DMS 273 (cell line): Measurements from ENCODE around the gene TAGLN2.
"Not testable (repeated sequence)": the region's sequence is repeated elsewhere in the genome, so short reads cannot be mapped to it uniquely, and the experiment has no call there.

ENCODE experiments used
- DNase-seq: peaks from one replicate; lab custom pipeline; 2025; ENCODE audit not compliant: unreplicated experiment; lab: John Stamatoyannopoulos, UW

The TAGLN2 gene

DNA sequence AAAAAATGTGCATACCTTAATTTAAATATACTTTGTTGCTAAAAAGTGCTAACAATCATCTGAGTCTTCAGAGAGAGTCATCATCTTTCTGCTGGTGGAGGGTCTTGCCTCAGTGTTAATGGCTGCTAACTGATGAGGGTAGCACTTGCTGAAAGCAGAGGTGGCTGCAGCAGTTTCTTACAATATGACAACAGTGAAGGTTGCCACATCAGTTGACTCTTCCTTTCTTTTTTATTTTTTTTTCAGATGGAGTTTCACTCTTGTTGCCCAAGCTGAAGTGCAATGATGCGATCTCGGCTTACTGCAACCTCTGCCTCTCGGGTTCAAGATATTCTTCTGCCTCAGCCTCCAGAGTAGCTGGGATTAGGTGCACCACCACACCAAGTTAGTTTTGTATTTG lies 22.8 kb downstream of the TAGLN2 start:
- no peak for DNase-seq

DNA sequence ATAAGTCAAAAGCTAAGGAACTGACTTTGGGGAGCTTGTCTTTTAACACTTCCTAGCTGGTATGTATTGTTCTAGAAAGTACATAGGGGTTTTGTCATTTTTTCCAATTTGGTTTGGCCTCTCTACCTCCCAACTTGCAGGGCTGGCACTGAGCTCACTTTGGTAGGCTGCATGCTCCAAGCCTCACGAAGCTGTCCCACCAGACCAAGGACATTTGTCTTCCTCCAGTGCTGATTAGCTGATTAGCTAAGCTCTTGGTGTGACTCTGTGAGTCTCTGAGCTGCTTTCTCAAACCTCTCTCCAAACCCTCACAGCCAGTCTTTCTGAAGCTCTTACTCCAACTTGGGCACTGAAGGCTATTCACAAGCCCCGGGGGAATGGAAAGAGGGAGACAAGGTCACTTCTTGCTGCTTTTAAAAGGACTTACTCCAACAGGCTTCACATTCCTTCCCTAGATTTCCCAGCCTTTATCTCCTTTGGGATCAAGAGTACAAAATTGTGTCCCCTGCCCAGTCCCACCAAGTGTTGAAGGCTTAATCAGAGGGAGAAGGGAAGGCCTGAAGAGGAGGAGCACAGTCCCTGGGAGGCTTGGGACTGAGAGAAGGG lies 24.4 kb downstream of the TAGLN2 start:
- DNase-seq: no peak

DNA sequence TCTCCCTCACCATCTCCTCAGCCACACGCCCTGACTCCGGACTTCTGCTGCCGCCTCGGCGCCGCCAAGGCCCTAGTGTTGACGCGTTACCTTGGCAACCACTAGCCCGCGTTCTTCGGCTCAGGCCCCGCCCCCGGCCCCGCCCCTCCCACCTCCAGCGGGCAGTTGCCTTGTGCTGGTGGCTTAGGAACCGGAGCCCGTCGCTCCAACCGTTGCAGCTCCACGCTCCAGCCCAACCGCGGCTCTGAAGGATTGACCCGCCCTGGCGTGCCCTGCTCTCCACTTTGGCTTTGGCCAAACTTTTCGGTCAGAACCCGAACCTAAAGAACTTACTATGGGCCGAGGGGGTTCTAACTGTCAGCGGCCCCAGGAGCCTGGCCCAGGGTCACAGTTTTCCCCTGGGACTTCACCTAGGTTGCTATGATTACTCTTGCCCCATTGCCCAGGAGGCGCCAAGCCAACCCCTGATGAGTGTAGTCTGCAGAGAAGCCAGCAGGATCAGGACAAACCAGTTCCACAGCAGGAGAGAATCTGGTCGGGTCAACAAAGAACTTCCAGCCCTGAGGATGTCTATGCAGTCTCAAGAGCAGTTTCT lies 25.1 kb downstream of the TAGLN2 start, which contains the start of gene CFAP45:
CFAP45 (minus strand) TSS at position 80 of the 595 bp plus-strand sequence; CDS start at position 13, 67 bp downstream.
- DNase-seq: peak; percentile 95

- DNase-seq: not testable (repeated sequence)
Measured at GRCh38 chr1:159899634-159900033, 25.7 kb downstream of the TAGLN2 start.

DNA sequence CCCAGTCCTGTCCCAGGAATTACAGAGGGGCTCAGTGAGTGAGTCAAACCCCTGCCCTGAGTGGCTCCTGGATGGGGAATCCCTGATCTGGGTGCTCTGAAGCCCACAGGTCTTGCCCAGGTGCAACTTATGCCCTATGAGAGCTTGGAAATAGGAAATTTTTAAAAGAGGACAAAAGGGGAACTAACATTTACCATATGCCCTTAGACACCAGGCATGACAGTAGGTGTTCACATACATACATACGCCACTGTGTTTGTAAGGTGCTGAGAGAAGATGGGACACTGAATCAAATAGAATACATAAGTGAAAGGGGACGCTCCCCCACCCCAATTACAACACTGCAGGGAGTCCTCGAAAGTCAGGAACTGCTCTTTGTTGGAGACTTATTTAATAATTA lies 26.8 kb downstream of the TAGLN2 start:
- DNase-seq: no peak

- DNase-seq: no peak
Measured at GRCh38 chr1:159897962-159898361, 27.3 kb downstream of the TAGLN2 start.

DNA sequence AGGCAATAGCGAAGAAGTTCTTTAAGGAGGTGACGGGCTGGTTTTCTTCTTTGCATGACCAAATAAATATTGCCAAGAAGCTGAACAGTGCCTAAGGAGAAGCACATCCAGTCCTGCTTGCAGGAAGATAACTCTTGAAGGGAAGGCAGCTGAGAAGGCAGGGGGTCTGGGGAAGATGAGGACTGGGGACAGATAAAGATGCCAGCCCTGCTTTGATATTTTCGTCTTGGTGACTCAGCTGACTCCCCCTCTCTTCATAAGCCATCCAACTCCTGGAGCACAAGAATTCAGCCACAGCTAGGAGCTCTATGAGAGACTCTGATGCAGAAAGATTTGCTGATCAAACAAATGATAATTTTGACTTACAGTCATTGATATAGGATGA lies 28.8 kb downstream of the TAGLN2 start:
- DNase-seq: no peak

DNA sequence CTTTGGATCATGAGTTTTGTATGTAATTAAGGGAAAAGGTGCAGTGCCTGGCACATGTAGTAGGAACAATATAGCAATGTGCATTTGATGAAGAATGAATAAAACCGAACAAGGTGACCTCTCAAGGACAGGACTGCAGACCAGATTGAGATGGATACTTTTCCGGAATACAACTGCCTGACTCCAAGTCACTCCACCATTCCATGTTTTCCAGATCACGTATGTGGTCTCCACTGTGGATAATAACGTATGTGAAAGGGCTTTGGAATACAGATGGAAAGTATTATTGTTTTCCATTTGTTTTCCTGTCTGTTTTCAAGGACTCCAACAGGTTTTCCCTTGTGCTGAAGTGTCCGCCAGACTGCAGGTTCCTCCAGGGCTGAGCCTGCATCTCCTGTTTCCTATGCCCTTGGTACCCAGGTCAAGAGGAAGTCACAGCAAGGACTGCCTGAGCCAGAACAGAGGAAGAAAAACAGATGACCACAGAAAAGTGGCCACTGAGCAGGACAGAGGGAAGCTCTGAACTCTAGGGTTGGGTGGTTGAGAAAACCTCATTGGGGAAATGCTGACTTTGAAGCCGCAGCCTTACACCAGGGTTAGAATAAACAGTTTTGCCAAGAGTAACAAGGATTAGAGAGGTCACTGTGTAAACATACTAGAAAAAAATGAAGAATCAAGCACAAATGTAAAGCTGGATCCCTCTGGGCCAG lies 29.3 kb downstream of the TAGLN2 start:
- DNase-seq: no peak

- no peak for DNase-seq
Measured at GRCh38 chr1:159895286-159895685, 30.0 kb downstream of the TAGLN2 start.

DNA sequence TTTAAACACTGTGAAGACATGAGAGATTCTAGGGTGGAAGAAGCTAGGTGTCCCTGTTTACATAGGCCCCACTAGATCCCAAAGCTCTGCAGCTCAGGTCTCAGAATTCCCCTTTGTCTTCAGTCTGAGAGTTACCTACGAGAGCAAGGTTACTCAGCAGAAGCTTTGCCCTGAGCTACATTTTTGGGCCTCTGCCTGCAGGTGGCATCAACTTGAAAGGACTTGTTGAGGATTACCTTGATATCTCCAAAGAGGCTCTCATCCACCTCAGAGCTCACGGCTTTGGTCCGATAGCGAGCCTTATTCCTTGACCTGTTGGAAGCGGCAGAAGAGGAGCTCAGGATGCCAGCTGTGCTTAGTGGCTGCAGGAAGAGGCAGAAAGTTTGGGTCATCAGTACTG lies 32.4 kb downstream of the TAGLN2 start:
- peak; percentile 29 for DNase-seq

DNA sequence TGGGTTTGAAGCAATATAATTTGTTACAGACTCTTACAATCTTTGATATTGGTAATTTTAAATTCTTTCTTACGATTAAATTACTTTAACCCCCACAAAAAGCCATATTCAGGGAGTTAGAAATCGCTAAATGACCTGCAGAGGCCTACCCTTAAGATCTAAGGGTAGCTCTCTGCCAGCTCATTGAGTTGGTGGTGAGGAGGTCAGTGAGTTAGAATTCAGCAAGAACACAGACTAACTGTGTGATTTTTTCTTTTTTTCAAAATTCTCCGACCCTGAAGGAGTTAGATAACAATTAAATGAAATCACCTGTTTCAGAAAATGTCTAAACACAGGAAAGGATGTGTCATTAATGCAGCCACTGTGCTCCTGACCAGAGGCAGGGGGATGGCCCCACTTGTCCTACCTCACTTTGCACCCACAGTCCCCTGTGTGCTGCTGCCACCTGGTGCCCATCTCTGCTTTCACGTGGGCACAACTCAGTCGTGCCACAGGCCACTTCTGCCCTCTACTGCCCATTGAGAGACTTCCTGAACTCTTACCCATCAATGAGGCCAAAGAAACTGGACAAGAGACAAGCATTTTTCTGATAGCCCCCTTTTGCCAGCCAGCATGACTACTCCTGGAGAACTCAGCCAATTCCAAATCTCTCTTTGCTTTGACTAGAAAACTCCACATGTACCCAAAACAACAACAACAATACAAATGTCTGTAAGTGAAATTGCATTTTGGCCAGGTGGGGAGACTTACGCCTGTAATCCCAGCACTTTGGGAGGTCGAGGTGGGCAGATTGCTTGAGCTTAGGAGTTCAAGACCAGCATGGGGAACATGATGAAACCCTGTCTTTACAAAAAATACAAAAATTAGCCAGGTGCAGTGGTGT lies 33.8 kb downstream of the TAGLN2 start:
- peak; percentile 94 for DNase-seq

DNA sequence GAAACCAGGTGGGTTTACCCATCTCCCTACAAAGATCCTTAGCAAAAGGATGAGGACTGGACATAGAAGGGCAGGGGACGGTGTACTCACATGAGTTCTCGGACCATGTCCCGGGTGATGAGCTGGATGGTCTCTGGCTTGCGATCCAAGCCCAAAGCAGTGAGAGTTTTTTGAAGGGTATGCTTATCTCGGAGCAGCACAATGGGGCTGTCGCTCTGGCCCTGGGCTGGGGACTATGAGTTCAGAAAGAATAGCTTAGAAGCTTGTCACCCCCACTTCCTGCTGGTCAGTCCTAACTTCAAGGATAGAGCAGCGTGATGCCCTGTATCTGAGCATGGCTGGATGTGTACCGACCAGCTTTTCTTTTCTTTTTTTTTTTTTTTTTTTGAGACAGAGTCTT lies 34.9 kb downstream of the TAGLN2 start:
- DNase-seq: no peak

DNA sequence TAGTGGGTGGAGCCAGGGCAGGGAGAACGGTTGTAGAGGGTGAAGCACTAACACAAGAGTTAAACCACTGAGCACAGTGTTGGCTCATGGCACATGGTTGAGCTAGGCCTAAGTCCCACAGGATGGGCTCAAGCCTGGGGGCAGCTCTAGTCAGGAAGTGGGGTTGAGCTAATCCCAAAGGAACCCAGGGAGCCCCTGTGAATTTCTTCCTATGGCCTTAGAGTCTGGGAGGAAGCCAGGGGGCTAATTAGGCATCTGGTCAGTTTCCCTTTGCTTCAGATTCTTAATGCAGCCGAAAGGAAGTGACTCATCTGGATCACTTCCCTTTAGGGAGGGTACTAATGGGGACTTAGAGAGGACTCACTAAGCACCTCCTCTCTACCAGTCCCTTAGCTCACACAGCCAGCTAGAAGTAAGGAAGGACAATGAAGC lies 35.5 kb downstream of the TAGLN2 start:
- peak; percentile 65 for DNase-seq

DNA sequence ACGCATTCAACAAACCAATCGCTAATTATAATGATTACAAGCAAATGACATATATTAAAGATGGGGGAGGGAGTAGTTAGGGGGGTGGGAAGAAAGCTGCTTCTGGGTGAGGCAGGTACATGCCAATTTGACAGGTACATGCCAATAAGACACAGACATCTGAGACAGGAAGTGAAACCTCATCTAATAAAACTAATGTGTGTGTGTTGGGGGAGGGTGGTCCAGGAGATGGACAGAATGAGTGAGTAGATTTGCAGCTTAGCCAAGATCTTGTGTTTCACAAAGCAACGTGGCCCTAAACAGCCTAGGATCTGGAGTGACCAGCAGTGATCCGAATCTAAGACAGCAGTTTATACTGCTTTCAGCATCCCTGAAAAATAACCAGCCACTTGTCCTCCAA lies 36.1 kb downstream of the TAGLN2 start:
- no peak for DNase-seq

DNA sequence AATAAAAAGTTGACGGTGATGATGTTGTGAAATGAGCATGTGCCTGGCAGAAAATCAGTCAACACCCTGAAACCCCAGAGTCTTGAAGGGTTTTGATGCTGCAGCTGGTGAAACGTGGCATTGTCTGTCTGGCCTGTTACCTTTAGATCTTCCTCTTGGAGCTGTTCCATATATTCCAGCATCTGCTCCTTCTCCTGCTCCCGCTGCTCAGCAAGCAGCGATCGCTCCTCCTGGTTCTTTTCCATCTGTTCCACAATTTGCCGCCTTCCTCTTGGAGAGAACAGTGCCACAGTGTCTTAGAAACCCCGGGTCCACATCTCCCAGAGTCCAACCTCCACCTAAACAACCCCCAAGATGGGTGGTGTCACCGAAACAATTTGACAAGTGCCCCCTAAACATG lies 41.0 kb downstream of the TAGLN2 start:
- peak; percentile 63 for DNase-seq

GRCh38 chr1:159883134-159883533 lies 42.2 kb downstream of the TAGLN2 start:
- DNase-seq: no peak

- no peak for DNase-seq
Measured at GRCh38 chr1:159882527-159882862, 42.8 kb downstream of the TAGLN2 start.

GRCh38 chr1:159881622-159882526 lies 43.4 kb downstream of the TAGLN2 start:
- DNase-seq: peak; percentile 93

DNA sequence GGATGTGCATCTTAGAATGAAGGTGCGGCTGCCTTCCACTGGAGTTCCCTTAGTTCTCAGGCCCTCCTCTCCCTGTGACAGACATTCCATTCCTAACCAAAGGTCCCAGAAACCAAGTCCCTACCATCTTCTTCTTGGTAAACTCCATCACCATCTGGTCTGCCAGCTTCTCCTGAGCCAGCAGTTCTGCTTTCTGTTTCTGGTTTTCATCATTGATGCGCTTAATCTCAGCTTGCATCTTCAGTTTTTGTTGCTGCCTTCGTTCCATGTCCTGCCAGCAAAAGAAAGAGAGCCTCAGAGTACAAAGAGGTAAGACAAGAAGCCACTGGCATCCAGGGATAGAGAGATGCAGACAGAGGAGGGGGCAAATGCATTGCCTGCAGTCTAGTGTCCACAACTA lies 44.9 kb downstream of the TAGLN2 start:
- no peak for DNase-seq

- DNase-seq: no peak
Measured at GRCh38 chr1:159879977-159880376, 45.3 kb downstream of the TAGLN2 start.
